ENCODE measurements around the gene CCDC33. TPM values are rescaled to one million over a fixed set of nuclear protein-coding genes. Genes with fewer than 3 reads are reported as not detected.

CCDC33 gene
- total and polyA plus RNA-seq, 10 of the 15 experiments (the other 5 are each of a cell fraction or from before 2014, with no cell fraction given) = 0.57 to 5.8 (median 4.3) TPM

DNA sequence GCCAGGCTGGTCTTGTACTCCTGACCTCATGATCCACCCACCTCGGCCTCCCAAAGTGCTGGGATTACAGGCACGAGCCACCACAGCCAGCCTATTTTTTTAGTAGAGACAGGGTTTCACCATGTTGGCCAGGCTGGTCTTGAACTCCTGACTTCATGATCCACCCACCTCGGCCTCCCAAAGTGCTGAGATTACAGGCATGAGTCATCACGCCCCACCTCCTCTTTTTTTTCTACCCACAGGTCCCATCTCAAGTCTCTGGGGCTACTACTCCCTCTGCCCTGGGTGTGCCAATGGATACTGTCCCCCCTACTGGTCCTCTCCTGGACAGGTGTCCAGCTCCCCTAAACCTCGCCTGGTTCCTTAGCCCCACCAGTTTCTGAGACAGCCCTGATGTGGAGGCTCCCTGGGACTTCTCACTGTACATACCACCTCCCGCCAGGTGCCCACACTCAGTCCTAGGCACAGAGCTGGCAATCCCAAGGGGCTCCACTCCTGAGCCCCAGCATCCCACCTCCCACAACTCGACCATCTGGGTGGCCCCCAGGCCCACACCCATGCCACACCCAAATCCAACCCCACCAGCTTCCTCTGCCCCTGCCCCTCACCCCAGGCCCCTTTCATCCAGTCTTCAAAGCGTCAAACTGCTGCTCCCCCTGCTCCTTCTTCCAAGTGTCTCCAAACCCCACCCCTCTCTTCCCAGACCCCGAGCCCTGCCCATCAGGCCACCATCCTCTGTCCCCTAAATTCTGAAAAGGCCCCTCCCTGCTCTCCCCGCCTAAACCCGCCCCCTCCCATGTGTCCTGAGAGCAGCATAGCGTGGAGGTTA is 144.4 kb downstream of the CCDC33 start:
- BruUV-seq (replicated peaks) = no TSS peak
- H3K27ac ChIP-seq (ENCODE audit: control insufficient read depth, insufficient read depth) = no peak overlapping the region
- FAIRE-seq (no peak), DNase-seq (ENCODE audit: low read depth, low spot score) (no peak), ATAC-seq (no peak)
- WGBS (ENCODE audit: insufficient coverage, insufficient replicate concordance, low lambda C conversion rate, missing lambda C conversion rate) = 44% methylated on average over 10 of the region's 12 CpGs
- peaks cover 20% of the 10 kb centered on the region for H3K79me2 ChIP-seq (ENCODE audit: control insufficient read depth, insufficient read depth, low read length)
- no peaks in the 10 kb centered on the region for H3K27me3 ChIP-seq (replicated peaks in 1 of 2; ENCODE audit: control insufficient read depth in 2 of 2, insufficient read depth in 2 of 2, low read length in 1 of 2)
- CTCF ChIA-PET = interaction anchor here (0.6 to 21.7 kb wide), 5 partner anchors 19 to 749 kb away, joined by 3 to 655 read pairs (median 3); partner anchors contain the start of gene SEMA7A
- H3K4me3 ChIP-seq = no peak overlapping the region
- intact Hi-C loops (cut with micrococcal nuclease; ENCODE audit: unreplicated experiment) = no loop called here
- H3K4me2 ChIP-seq (ENCODE audit: control insufficient read depth, insufficient read depth) = no peak overlapping the region
- H4K20me1 ChIP-seq (ENCODE audit: control insufficient read depth, insufficient read depth) = no peaks in the 10 kb centered on the region
- RAD21 ChIA-PET (ENCODE audit: unreplicated experiment) = interaction anchor here (1.0 to 7.4 kb wide), 5 partner anchors 14 to 58 kb away, joined by 3 to 228 read pairs (median 87); partner anchors contain the start of gene SEMA7A
- SMC1A ChIA-PET (ENCODE audit: uncharacterized antibody, unreplicated experiment) = interaction anchor here (1.4 to 21.3 kb wide), 3 partner anchors 18 to 102 kb away, joined by 4 to 544 read pairs (median 336); partner anchors contain the start of gene SEMA7A
- in situ Hi-C loops (cut with MboI) = loop anchor here (5.0 kb wide), 2 partner anchors 57 to 162 kb away; partner anchors contain the start of gene ARID3B
- no peaks in the 10 kb centered on the region for H3K36me3 ChIP-seq (ENCODE audit: control insufficient read depth in 2 of 2, insufficient read depth in 2 of 2, low read length in 1 of 2)
- no peak overlapping the region for H2AFZ ChIP-seq (ENCODE audit: control insufficient read depth, low read depth, low read length)
- no peaks in the 10 kb centered on the region for H3K9me3 ChIP-seq (replicated peaks; ENCODE audit: control insufficient read depth, insufficient read depth, low read length)
- peaks cover 65% of the 10 kb centered on the region for H3K4me1 ChIP-seq (ENCODE audit: control insufficient read depth, insufficient read depth, low read length)
- POLR2A ChIA-PET = interaction anchor here (0.6 to 15.8 kb wide), 5 partner anchors 15 to 341 kb away, joined by 3 to 302 read pairs (median 5); no protein-coding TSS in a partner anchor
- no peak overlapping the region for H3K9ac ChIP-seq (ENCODE audit: control insufficient read depth, insufficient read depth, low read length)
- TF ChIP-seq PAX5 (IDR thresholded peaks at IDR 0.05; ENCODE audit: borderline replicate concordance, low read depth, low read length) (no peak), NFIC (IDR thresholded peaks at IDR 0.05; ENCODE audit: low read depth, low read length) (no peak), RAD51 (IDR thresholded peaks at IDR 0.05) (no peak), DPF2 (IDR thresholded peaks at IDR 0.05) (no peak)
- TF ChIP-seq, protein P1, sequence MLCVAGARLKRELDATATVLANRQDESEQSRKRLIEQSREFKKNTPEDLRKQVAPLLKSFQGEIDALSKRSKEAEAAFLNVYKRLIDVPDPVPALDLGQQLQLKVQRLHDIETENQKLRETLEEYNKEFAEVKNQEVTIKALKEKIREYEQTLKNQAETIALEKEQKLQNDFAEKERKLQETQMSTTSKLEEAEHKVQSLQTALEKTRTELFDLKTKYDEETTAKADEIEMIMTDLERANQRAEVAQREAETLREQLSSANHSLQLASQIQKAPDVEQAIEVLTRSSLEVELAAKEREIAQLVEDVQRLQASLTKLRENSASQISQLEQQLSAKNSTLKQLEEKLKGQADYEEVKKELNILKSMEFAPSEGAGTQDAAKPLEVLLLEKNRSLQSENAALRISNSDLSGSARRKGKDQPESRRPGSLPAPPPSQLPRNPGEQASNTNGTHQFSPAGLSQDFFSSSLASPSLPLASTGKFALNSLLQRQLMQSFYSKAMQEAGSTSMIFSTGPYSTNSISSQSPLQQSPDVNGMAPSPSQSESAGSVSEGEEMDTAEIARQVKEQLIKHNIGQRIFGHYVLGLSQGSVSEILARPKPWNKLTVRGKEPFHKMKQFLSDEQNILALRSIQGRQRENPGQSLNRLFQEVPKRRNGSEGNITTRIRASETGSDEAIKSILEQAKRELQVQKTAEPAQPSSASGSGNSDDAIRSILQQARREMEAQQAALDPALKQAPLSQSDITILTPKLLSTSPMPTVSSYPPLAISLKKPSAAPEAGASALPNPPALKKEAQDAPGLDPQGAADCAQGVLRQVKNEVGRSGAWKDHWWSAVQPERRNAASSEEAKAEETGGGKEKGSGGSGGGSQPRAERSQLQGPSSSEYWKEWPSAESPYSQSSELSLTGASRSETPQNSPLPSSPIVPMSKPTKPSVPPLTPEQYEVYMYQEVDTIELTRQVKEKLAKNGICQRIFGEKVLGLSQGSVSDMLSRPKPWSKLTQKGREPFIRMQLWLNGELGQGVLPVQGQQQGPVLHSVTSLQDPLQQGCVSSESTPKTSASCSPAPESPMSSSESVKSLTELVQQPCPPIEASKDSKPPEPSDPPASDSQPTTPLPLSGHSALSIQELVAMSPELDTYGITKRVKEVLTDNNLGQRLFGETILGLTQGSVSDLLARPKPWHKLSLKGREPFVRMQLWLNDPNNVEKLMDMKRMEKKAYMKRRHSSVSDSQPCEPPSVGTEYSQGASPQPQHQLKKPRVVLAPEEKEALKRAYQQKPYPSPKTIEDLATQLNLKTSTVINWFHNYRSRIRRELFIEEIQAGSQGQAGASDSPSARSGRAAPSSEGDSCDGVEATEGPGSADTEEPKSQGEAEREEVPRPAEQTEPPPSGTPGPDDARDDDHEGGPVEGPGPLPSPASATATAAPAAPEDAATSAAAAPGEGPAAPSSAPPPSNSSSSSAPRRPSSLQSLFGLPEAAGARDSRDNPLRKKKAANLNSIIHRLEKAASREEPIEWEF (IDR thresholded peaks at IDR 0.05; ENCODE audit: insufficient replicate concordance, low read depth, low read length) = no peak
- TF ChIP-seq, protein P2, sequence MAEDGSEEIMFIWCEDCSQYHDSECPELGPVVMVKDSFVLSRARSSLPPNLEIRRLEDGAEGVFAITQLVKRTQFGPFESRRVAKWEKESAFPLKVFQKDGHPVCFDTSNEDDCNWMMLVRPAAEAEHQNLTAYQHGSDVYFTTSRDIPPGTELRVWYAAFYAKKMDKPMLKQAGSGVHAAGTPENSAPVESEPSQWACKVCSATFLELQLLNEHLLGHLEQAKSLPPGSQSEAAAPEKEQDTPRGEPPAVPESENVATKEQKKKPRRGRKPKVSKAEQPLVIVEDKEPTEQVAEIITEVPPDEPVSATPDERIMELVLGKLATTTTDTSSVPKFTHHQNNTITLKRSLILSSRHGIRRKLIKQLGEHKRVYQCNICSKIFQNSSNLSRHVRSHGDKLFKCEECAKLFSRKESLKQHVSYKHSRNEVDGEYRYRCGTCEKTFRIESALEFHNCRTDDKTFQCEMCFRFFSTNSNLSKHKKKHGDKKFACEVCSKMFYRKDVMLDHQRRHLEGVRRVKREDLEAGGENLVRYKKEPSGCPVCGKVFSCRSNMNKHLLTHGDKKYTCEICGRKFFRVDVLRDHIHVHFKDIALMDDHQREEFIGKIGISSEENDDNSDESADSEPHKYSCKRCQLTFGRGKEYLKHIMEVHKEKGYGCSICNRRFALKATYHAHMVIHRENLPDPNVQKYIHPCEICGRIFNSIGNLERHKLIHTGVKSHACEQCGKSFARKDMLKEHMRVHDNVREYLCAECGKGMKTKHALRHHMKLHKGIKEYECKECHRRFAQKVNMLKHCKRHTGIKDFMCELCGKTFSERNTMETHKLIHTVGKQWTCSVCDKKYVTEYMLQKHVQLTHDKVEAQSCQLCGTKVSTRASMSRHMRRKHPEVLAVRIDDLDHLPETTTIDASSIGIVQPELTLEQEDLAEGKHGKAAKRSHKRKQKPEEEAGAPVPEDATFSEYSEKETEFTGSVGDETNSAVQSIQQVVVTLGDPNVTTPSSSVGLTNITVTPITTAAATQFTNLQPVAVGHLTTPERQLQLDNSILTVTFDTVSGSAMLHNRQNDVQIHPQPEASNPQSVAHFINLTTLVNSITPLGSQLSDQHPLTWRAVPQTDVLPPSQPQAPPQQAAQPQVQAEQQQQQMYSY (CRISPR knock-in tag; IDR thresholded peaks at IDR 0.05) = no peak
- TF ChIP-seq, protein P3, sequence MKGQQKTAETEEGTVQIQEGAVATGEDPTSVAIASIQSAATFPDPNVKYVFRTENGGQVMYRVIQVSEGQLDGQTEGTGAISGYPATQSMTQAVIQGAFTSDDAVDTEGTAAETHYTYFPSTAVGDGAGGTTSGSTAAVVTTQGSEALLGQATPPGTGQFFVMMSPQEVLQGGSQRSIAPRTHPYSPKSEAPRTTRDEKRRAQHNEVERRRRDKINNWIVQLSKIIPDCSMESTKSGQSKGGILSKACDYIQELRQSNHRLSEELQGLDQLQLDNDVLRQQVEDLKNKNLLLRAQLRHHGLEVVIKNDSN (IDR thresholded peaks at IDR 0.05; ENCODE audit: borderline replicate concordance, extremely low read length, insufficient read depth, low read depth, low read length) = no peak
- TF ChIP-seq, protein P4, sequence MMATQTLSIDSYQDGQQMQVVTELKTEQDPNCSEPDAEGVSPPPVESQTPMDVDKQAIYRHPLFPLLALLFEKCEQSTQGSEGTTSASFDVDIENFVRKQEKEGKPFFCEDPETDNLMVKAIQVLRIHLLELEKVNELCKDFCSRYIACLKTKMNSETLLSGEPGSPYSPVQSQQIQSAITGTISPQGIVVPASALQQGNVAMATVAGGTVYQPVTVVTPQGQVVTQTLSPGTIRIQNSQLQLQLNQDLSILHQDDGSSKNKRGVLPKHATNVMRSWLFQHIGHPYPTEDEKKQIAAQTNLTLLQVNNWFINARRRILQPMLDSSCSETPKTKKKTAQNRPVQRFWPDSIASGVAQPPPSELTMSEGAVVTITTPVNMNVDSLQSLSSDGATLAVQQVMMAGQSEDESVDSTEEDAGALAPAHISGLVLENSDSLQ (IDR thresholded peaks at IDR 0.05) = no peak
- TF ChIP-seq, protein P5, sequence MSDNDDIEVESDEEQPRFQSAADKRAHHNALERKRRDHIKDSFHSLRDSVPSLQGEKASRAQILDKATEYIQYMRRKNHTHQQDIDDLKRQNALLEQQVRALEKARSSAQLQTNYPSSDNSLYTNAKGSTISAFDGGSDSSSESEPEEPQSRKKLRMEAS (IDR thresholded peaks at IDR 0.05; ENCODE audit: low read depth, low read length) = no peak

Data from GM12878 (cell line).